ENCODE results near the gene RGS6.

RGS6 gene

GRCh38 chr14:72247896-72248465 lies 315.8 kb downstream of the RGS6 start:
- no peak for DNase-seq (ENCODE audit: low read depth)

GRCh38 chr14:72253503-72253902 lies 321.3 kb downstream of the RGS6 start:
- DNase-seq (ENCODE audit: low read depth): no peak

- DNase-seq (ENCODE audit: low read depth): no peak
Observed at GRCh38 chr14:72254202-72254936, 322.1 kb downstream of the RGS6 start.

DNA sequence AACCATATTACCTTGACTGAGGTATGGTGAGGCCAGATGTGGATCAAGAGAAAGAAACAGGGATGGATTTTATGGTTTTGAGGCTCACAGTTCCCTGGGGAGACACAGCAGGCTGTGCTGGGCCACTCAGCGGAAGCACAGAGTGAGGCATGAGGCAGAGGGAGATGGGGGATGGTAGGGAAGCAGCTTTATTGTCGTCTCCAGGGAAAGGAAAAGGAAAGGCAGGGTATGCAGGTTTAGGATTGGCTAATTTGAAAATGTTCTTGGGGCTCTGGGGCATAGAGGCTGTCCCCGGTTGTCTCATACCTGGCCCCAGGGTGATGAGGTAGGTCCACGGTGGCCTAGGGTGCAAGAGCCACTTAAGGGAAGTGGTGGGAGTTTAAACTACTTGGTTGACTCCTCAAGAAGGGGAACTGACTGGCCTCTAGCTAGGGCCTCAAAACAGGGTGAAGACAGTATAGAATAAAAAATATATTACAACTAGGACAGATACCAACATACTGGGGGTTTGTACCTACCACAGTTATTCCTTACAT lies 322.8 kb downstream of the RGS6 start:
- DNase-seq (ENCODE audit: low read depth): no peak

- DNase-seq (ENCODE audit: low read depth): no peak
Observed at GRCh38 chr14:72256055-72256454, 323.8 kb downstream of the RGS6 start.

GRCh38 chr14:72261068-72261467 lies 328.8 kb downstream of the RGS6 start:
- DNase-seq (ENCODE audit: low read depth): no peak

DNA sequence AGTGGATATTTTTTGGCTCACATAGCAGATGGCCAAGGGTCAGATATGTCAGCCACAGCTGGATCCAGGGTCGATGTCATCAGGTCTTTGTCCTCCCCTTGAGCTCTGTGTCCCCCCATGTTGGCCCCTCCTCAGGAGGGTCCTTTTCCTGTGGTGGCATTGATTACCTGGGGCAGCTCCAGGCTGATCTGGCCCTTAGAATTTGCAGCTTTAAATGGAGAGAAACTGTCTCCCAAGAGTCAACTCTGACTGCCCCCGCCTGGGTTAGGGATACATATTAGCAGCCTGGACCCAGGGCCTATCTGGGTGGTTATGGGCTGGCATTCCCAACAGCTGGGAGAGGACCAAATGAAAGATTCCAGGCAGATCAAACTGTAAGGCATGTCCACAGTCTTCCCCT lies 330.5 kb downstream of the RGS6 start:
- DNase-seq (ENCODE audit: low read depth): no peak

- DNase-seq (ENCODE audit: low read depth): no peak
Observed at GRCh38 chr14:72264716-72265115, 332.5 kb downstream of the RGS6 start.

DNA sequence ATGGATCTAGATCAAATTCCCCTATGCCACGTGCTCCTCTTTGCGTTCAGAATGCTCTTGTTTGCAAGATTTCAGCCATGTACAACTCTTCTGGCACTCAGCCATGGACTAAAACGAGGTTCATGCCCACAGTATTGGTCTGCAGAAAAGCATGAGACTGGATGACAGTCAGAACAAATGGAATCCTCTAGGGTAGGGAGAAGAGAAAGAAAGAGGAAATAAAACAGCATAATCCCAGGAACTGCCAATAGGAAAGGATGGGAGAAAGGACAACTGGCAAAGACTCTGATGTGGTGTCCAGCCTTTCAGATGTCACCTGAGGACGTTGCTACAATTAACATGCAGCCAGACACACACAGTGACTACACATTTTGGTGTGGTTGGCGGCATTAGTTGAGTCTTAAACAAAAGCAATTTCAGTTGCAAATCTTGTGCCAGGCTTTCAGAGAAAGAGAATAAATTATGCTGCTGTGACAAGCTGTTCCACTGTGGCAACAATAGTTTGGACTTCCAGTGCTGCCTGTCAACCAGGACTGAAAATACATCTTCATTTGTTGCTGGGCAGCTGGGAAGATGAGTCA lies 338.0 kb downstream of the RGS6 start:
- DNase-seq (ENCODE audit: low read depth): no peak

DNA sequence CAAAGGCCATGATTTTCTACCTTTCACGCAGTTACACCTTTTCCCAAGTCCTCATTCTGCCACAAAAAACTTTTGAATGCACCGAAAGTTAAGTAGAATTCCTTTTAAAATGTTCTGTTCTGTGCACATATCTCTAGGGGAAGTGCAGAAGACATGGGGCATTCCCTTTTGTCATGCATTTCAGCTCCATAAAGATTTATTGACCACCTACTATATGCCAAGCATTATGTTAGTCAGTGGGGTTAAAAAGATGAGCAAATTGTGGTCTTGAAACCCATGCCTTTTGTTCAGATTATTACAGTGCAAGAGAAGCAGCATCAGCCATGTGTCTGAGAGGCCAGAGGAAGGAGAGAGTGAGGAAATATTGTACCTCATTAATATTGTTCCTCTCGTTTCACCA lies 338.5 kb downstream of the RGS6 start:
- no peak for DNase-seq (ENCODE audit: low read depth)

DNA sequence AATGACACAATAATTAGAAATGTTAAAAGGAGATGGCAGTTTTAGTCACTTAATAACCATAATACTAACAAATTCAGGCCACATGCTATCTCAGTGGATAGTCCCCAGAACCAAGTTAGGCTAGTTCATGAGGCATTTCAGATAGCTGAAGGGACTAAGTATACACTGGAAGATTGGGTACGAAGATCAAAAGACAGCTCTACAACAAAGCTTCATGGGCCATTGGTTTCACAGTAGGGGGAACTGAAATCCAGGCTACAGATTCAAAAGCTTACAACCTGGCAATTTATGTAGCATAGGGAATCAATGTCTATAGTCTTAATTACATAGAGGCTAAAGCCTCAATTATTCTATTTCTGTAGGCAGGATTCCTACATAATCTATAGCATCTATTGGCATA lies 343.0 kb downstream of the RGS6 start:
- DNase-seq (ENCODE audit: low read depth): no peak

DNA sequence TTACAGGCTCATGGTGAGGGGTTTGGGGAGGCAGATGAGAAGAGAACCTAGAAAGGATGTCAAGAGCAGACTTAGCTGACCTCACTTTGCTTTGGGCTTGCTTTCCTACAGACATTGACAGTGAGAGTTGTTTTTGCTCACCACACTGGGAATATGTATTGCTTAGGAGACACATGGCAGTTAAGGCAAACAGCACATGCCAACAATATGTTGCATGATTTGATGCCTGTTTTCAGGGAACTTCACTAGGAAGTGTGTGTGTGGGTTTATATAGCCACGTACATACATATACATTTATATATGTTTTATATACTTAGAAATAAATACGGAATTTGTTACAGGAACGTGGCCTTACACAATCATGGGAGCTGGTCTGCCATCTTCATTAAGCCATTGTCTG lies 346.1 kb downstream of the RGS6 start:
- DNase-seq (ENCODE audit: low read depth): no peak

DNA sequence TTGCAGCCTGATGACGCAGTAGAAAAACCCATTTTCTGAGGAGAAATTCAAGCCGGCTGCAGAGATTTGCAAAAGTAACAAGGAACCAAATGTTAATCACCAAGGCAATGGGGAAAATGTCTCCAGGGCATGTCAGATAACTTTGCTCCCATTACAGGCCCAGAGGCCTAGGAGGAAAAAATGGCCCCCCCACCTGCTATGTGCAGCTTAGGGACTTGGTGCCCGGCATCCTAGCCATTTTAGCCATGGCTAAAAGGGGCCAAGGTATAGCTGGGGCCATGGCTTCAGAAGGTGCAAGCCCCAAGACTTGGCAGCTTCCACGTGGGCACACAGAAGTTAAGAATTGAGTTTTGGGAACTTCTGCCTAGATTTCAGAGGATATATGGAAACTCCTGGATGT lies 351.9 kb downstream of the RGS6 start:
- no peak for DNase-seq (ENCODE audit: low read depth)

DNA sequence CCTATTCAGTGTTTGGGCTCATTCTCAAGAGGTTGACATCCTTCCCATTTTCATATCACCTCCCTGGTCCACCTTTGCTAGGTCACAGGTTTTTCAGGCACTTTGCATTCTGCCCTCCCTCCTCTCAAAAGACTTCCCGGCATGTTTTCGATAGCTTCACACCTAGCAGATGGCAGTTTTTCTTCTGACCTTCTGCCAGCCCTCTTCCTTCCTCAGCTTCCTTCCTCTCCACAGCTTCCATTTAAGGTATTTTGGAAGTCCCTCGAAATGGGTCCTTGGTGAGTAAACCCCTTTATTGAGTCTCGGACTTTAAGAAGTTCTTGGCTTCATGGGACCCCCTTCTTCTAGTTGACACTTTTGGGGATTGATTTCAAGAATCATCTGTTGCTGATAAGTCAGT lies 358.0 kb downstream of the RGS6 start:
- DNase-seq (ENCODE audit: low read depth): no peak

- DNase-seq (ENCODE audit: low read depth): no peak
Observed at GRCh38 chr14:72291908-72292688, 359.9 kb downstream of the RGS6 start.

DNA sequence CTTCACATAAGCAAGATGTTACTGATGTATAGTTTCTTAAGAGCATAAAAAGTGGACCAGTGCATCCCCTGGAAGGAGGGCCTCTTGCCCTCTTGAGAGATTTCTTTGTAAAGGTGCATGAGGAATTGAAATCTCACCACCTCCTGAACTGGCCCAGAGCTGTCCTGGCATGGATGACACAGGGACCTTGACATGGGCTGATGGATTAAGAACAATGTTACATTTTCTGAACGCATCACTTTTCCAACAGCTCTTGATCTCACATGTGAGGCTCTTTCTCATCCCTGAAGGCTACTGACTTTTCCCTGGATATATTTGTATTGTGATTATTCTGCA lies 360.4 kb downstream of the RGS6 start:
- DNase-seq (ENCODE audit: low read depth): no peak

GRCh38 chr14:72301352-72301751 lies 369.1 kb downstream of the RGS6 start:
- DNase-seq (ENCODE audit: low read depth): no peak

GRCh38 chr14:72303930-72304329 lies 371.7 kb downstream of the RGS6 start:
- no peak for DNase-seq (ENCODE audit: low read depth)

- no peak for DNase-seq (ENCODE audit: low read depth)
Observed at GRCh38 chr14:72305561-72305960, 373.3 kb downstream of the RGS6 start.

DNA sequence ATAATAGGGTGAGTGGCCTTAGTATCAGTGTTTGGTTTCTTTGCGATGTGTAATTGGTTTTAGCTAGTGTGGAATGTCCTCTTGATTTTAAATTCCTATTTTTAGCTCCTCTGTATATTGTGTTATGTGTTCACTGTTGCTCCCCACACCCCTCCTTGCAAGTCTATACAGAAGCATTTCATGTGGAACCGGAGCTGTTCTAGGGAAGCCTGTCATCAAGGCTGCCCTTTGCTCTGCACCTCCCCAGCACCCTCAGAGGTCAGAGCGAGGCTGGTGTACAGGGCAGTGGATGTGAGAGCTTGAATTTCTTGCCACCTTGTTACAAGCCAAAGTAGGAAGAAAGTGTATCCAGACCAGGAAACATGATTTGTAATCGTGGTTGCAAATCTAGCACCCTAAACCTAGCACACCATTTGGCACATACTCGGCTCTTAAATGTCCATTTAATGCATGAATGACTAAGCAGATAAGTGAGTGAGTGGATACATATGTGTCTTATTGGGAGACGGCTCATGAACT lies 376.8 kb downstream of the RGS6 start:
- no peak for DNase-seq (ENCODE audit: low read depth)

DNA sequence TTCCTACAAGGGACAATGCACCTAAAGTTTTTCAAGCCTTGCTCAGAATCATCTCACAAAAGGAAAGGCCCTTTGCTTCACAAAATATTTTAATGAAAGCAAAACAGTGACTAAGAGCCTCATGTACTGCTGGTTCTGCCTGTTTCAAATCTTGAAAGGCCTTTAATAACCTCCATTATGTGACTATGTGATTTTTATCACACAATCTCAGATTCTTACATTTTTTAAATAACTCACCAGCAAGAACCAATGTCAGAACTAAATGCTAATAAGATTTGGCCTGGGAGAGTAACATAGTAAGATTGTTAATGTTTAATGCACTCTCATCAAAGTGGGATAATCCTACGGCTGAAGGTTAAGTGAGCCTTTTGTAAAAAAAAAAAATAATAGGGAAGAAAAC lies 378.9 kb downstream of the RGS6 start:
- DNase-seq (ENCODE audit: low read depth): no peak

- DNase-seq (ENCODE audit: low read depth): no peak
Observed at GRCh38 chr14:72311516-72311915, 379.3 kb downstream of the RGS6 start.
